GM23338 (cell line): ENCODE data around the gene CXCR5. TPM values are rescaled to one million over a fixed set of nuclear protein-coding genes. Genes with fewer than 3 reads are reported as not detected.

ENCODE experiments used
- ATAC-seq: fragments of 200-7000 bp; cut with Tn5 transposase; 3 replicates; pipeline ENCODE4 v1.9.1; 2020
- DNase-seq: peaks from one replicate; pipeline ENCODE4 v3.0.0-alpha.2; 2015; ENCODE audit warnings: low spot score
- H2AFZ ChIP-seq: fragments of 200-600 bp; sonication (generic); 2 replicates; pipeline ENCODE4 v1.8.0; 2016; ENCODE audit warnings: antibody characterized with exemption, mild to moderate bottlenecking, moderate library complexity
- H3F3A ChIP-seq: fragments of 200-600 bp; sonication (generic); replicated peaks from 2 replicates; pipeline ENCODE4 v1.8.0; 2017; ENCODE audit warnings: antibody characterized with exemption, mixed run types, low read depth
- H3K27ac ChIP-seq: fragments of 200-600 bp; sonication (generic); 2 replicates; pipeline ENCODE4 v1.6.1; 2016; ENCODE audit warnings: low read depth
- H3K27me3 ChIP-seq: fragments of 200-600 bp; sonication (generic); 2 replicates; pipeline ENCODE4 v1.8.0; 2016; ENCODE audit warnings: mild to moderate bottlenecking, mixed run types, moderate library complexity; ENCODE audit not compliant: insufficient read depth
- H3K36me3 ChIP-seq: fragments of 200-600 bp; sonication (generic); 2 replicates; pipeline ENCODE4 v1.8.0; 2016; ENCODE audit warnings: mild to moderate bottlenecking; ENCODE audit not compliant: insufficient read depth
- H3K4me1 ChIP-seq: fragments of 200-600 bp; sonication (generic); 2 replicates; pipeline ENCODE4 v1.8.0; 2016; ENCODE audit warnings: mild to moderate bottlenecking, moderate library complexity; ENCODE audit not compliant: insufficient read depth
- H3K4me2 ChIP-seq: fragments of 200-600 bp; sonication (generic); 2 replicates; pipeline ENCODE4 v1.7.1; 2017; ENCODE audit warnings: mixed run types
- H3K4me3 ChIP-seq: fragments of 200-600 bp; sonication (generic); 2 replicates; pipeline ENCODE4 v1.6.1; 2016; ENCODE audit warnings: mixed run types
- H3K79me2 ChIP-seq: fragments of 200-600 bp; sonication (generic); replicated peaks from 2 replicates; pipeline ENCODE4 v1.8.0; 2017; ENCODE audit warnings: mild to moderate bottlenecking; ENCODE audit not compliant: insufficient read depth
- H3K9me2 ChIP-seq: fragments of 200-600 bp; sonication (generic); 2 replicates; pipeline ENCODE4 v1.8.0; 2017; ENCODE audit not compliant: insufficient read depth
- H4K20me1 ChIP-seq: fragments of 200-600 bp; sonication (generic); replicated peaks from 2 replicates; pipeline ENCODE4 v1.8.0; 2017; ENCODE audit warnings: mild to moderate bottlenecking; ENCODE audit not compliant: insufficient read depth
- H3K27ac Mint-ChIP-seq: 2 replicates; pipeline ENCODE4 v1.8.0; 2020; ENCODE audit warnings: inconsistent platforms, mild to moderate bottlenecking, moderate library complexity, mixed read lengths
- H3K27me3 Mint-ChIP-seq: 3 replicates; pipeline ENCODE4 v1.8.0; 2022; ENCODE audit warnings: low read depth, mild to moderate bottlenecking, moderate library complexity, mixed read lengths, inconsistent platforms; ENCODE audit not compliant: insufficient read depth, poor library complexity
- H3K36me3 Mint-ChIP-seq: 3 replicates; pipeline ENCODE4 v1.8.0; 2021; ENCODE audit warnings: low read depth, mild to moderate bottlenecking, inconsistent platforms, moderate library complexity, mixed read lengths
- H3K4me1 Mint-ChIP-seq: 3 replicates; pipeline ENCODE4 v1.8.0; 2020; ENCODE audit warnings: mild to moderate bottlenecking, inconsistent platforms, mixed read lengths
- H3K4me3 Mint-ChIP-seq: 3 replicates; pipeline ENCODE4 v1.8.0; 2021; ENCODE audit warnings: moderate library complexity, mild to moderate bottlenecking, inconsistent platforms, mixed read lengths
- H3K9me3 Mint-ChIP-seq: 3 replicates; pipeline ENCODE4 v1.8.0; 2020; ENCODE audit warnings: moderate library complexity, mild to moderate bottlenecking, inconsistent platforms, mixed read lengths
- EZH2 ChIP-seq: fragments of 200-600 bp; sonication (generic); IDR thresholded peaks from one replicate; pipeline ENCODE4 v1.8.0; 2017; ENCODE audit warnings: antibody characterized with exemption, mild to moderate bottlenecking, low read depth; ENCODE audit not compliant: unreplicated experiment
- EZH2phosphoT487 ChIP-seq: fragments of 200-600 bp; sonication (generic); IDR thresholded peaks from one replicate; pipeline ENCODE4 v1.8.1; 2018; ENCODE audit warnings: antibody characterized with exemption; ENCODE audit not compliant: unreplicated experiment
- JUNB ChIP-seq: IDR thresholded peaks from one replicate; pipeline ENCODE4 v1.6.1; 2016; ENCODE audit warnings: antibody characterized with exemption; ENCODE audit not compliant: unreplicated experiment
- STAT1 ChIP-seq: IDR thresholded peaks from one replicate; pipeline ENCODE4 v1.6.1; 2016; ENCODE audit warnings: antibody characterized with exemption; ENCODE audit not compliant: unreplicated experiment
- ZNF114 ChIP-seq: fragments of 250-450 bp; sonication (Bioruptor Pico); IDR thresholded peaks from 2 replicates; pipeline ENCODE4 v1.5.0; 2020; ENCODE audit warnings: mild to moderate bottlenecking, moderate library complexity
- ZNF331 ChIP-seq: fragments of 250-450 bp; sonication (Bioruptor Pico); IDR thresholded peaks from 2 replicates; pipeline ENCODE4 v1.5.0; 2020; ENCODE audit warnings: low read depth, mild to moderate bottlenecking, moderate library complexity
- polyA plus RNA-seq: library from polyadenylated mRNA; unstranded; fragments of >200 nt; fragmentation: Nextera tagmentation; extraction: Ambion mirVana; gene quantifications from 2 replicates; pipeline ENCODE4 v1.2.1, GENCODE V29; 2016
- total RNA-seq: library from RNA; depleted of rRNA; stranded (reverse); fragments of >200 nt; shearing (Covaris generic); gene quantifications from 2 replicates; pipeline ENCODE4 v1.2.3, GENCODE V29; 2014
- TF ChIP-seq, protein P1 (sequence below), 2 experiments: fragments of 200-600 bp in 1 of 2; sonication (generic) in 1 of 2; conservative IDR thresholded peaks; 2 replicates each; pipeline versions ENCODE4 v1.5.1 to v1.6.1; 2016 to 2017; ENCODE audit warnings: antibody characterized with exemption in 2 of 2, low read depth in 2 of 2, mild to moderate bottlenecking in 2 of 2, moderate library complexity in 1 of 2
- TF ChIP-seq, protein P2 (sequence below): IDR thresholded peaks from one replicate; pipeline ENCODE4 v1.6.1; 2018; ENCODE audit warnings: antibody characterized with exemption; ENCODE audit not compliant: unreplicated experiment
- TF ChIP-seq, protein P3 (sequence below): IDR thresholded peaks from 2 replicates; pipeline ENCODE4 v1.6.1; 2016; ENCODE audit warnings: antibody characterized with exemption

Gene CXCR5
- total and polyA plus RNA-seq, 2 experiments from 2014 or later, result 0.18 TPM; not detected in 1

DNA sequence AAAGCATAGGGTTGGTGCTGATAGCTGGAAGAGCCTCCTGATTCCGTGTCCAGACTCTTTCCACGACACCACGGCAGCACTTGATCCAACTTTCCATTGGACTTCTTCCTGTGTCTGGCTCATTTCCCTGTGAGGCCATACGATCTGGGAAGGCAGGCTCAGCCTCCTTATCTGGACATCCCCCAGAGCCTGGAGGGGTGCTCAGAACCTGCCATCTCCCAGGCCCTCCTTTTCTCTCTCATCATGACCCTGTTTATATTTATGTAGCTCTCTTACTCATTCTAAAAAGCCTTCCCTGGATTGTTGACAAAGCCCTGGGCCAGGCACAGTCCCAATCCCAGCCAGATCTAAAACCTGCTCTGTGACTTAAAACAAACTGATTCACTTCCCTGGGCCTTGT is 49.8 kb downstream of the CXCR5 start:
- Histone ChIP-seq H3K27me3 (no peaks in the 10 kb centered on the region), H3K4me1 (peaks cover 8% of the 10 kb centered on the region), H2AFZ (no peak overlapping the region), H3K4me2 (no peak overlapping the region), H3F3A (no peaks in the 10 kb centered on the region), H3K27ac (no peak overlapping the region), H3K79me2 (no peaks in the 10 kb centered on the region), H3K4me3 (no peak overlapping the region), H4K20me1 (no peaks in the 10 kb centered on the region), H3K9me2 (no peaks in the 10 kb centered on the region), H3K36me3 (no peaks in the 10 kb centered on the region)
- peaks cover 17% of the 10 kb centered on the region for H3K4me1 Mint-ChIP-seq
- no peaks in the 10 kb centered on the region for H3K9me3 Mint-ChIP-seq
- ATAC-seq, result no peak
- H3K27ac Mint-ChIP-seq, result no peak overlapping the region
- no peaks in the 10 kb centered on the region for H3K36me3 Mint-ChIP-seq
- peaks cover 12% of the 10 kb centered on the region for H3K27me3 Mint-ChIP-seq
- H3K4me3 Mint-ChIP-seq, result no peak overlapping the region
- no peak for DNase-seq
- TF ChIP-seq ZNF331 (CRISPR knock-in tag), result no peak
- TF ChIP-seq JUNB, result no peak
- TF ChIP-seq, protein P1, sequence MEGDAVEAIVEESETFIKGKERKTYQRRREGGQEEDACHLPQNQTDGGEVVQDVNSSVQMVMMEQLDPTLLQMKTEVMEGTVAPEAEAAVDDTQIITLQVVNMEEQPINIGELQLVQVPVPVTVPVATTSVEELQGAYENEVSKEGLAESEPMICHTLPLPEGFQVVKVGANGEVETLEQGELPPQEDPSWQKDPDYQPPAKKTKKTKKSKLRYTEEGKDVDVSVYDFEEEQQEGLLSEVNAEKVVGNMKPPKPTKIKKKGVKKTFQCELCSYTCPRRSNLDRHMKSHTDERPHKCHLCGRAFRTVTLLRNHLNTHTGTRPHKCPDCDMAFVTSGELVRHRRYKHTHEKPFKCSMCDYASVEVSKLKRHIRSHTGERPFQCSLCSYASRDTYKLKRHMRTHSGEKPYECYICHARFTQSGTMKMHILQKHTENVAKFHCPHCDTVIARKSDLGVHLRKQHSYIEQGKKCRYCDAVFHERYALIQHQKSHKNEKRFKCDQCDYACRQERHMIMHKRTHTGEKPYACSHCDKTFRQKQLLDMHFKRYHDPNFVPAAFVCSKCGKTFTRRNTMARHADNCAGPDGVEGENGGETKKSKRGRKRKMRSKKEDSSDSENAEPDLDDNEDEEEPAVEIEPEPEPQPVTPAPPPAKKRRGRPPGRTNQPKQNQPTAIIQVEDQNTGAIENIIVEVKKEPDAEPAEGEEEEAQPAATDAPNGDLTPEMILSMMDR (conservative IDR thresholded peaks at IDR 0.05; ENCODE audit: low read depth in 2 of 2), result no peak
- TF ChIP-seq, protein P2, sequence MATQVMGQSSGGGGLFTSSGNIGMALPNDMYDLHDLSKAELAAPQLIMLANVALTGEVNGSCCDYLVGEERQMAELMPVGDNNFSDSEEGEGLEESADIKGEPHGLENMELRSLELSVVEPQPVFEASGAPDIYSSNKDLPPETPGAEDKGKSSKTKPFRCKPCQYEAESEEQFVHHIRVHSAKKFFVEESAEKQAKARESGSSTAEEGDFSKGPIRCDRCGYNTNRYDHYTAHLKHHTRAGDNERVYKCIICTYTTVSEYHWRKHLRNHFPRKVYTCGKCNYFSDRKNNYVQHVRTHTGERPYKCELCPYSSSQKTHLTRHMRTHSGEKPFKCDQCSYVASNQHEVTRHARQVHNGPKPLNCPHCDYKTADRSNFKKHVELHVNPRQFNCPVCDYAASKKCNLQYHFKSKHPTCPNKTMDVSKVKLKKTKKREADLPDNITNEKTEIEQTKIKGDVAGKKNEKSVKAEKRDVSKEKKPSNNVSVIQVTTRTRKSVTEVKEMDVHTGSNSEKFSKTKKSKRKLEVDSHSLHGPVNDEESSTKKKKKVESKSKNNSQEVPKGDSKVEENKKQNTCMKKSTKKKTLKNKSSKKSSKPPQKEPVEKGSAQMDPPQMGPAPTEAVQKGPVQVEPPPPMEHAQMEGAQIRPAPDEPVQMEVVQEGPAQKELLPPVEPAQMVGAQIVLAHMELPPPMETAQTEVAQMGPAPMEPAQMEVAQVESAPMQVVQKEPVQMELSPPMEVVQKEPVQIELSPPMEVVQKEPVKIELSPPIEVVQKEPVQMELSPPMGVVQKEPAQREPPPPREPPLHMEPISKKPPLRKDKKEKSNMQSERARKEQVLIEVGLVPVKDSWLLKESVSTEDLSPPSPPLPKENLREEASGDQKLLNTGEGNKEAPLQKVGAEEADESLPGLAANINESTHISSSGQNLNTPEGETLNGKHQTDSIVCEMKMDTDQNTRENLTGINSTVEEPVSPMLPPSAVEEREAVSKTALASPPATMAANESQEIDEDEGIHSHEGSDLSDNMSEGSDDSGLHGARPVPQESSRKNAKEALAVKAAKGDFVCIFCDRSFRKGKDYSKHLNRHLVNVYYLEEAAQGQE, result no peak

DNA sequence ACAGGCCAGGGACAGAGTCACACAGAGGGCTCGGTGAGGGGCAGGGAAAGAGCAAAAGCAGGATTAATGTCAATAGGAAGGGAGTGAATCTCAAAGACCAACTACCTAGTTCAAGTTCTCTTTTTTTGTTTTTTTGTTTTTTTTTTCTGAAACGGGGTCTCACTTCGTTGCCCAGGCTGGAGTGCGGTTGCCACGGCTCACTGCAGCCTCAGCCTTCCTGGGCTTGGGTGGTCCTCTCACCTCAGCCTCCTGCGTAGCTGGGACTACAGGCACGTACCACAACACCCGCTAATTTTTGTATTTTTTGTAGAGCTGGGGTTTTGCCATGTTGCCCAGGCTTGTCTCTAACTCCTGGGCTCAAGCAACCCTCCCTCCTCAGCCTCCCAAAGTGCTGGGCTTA is 51.7 kb downstream of the CXCR5 start:
- no peaks in the 10 kb centered on the region for H3K27me3 ChIP-seq
- no peaks in the 10 kb centered on the region for H3K9me2 ChIP-seq
- no peaks in the 10 kb centered on the region for H3K36me3 Mint-ChIP-seq
- H3K27ac Mint-ChIP-seq, result no peak overlapping the region
- H3F3A ChIP-seq, result no peaks in the 10 kb centered on the region
- no peak overlapping the region for H3K4me3 ChIP-seq
- H2AFZ ChIP-seq, result no peak overlapping the region
- H3K4me1 ChIP-seq, result peaks cover 22% of the 10 kb centered on the region
- no peak overlapping the region for H3K4me2 ChIP-seq
- ATAC-seq (no peak), DNase-seq (no peak)
- TF ChIP-seq, protein P1 (conservative IDR thresholded peaks at IDR 0.05; ENCODE audit: low read depth in 2 of 2), result no peak
- TF ChIP-seq JUNB, result no peak
- TF ChIP-seq, protein P2, result no peak
- TF ChIP-seq, protein P3, sequence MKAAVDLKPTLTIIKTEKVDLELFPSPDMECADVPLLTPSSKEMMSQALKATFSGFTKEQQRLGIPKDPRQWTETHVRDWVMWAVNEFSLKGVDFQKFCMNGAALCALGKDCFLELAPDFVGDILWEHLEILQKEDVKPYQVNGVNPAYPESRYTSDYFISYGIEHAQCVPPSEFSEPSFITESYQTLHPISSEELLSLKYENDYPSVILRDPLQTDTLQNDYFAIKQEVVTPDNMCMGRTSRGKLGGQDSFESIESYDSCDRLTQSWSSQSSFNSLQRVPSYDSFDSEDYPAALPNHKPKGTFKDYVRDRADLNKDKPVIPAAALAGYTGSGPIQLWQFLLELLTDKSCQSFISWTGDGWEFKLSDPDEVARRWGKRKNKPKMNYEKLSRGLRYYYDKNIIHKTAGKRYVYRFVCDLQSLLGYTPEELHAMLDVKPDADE, result no peak
- no peak for TF ChIP-seq EZH2
- no peak for TF ChIP-seq ZNF331 (CRISPR knock-in tag)
- TF ChIP-seq ZNF114 (CRISPR knock-in tag), result no peak
- TF ChIP-seq STAT1, result no peak
- no peak for TF ChIP-seq EZH2phosphoT487
- H3K79me2 ChIP-seq, result no peaks in the 10 kb centered on the region
- no peak overlapping the region for H3K4me3 Mint-ChIP-seq
- H3K27me3 Mint-ChIP-seq, result peaks cover 13% of the 10 kb centered on the region
- peaks cover 30% of the 10 kb centered on the region for H3K4me1 Mint-ChIP-seq
- H3K27ac ChIP-seq, result no peak overlapping the region
- H4K20me1 ChIP-seq, result no peaks in the 10 kb centered on the region
- H3K9me3 Mint-ChIP-seq, result no peaks in the 10 kb centered on the region; the same call in 2 of the 3 replicates
- no peaks in the 10 kb centered on the region for H3K36me3 ChIP-seq
